ENCODE measurements around the gene MC1R.
"Not testable (repeated sequence)": the region's sequence is repeated elsewhere in the genome, so short reads cannot be mapped to it uniquely, and the experiment has no call there.

MC1R gene

GRCh38 chr16:89962754-89963498 is 44.3 kb downstream of the MC1R start:
- no peak for FAIRE-seq

- FAIRE-seq, result no peak
Observed at GRCh38 chr16:89964201-89964600, 45.5 kb downstream of the MC1R start.

- no peak for FAIRE-seq
Observed at GRCh38 chr16:89965447-89966225, 47.0 kb downstream of the MC1R start.

GRCh38 chr16:89966756-89967155 is 48.1 kb downstream of the MC1R start:
- no peak for FAIRE-seq

GRCh38 chr16:89967436-89967835 is 48.8 kb downstream of the MC1R start:
- FAIRE-seq, result not testable (repeated sequence)

GRCh38 chr16:89968074-89968473 is 49.4 kb downstream of the MC1R start:
- FAIRE-seq, result not testable (repeated sequence)

GRCh38 chr16:89969741-89970410 is 51.2 kb downstream of the MC1R start:
- FAIRE-seq, result no peak

Data from colon (tissue), 2 donors.